ENCODE results near the gene TFAP2D. TPM values are rescaled to one million over a fixed set of nuclear protein-coding genes. Genes with fewer than 3 reads are reported as not detected.

Gene TFAP2D
- total RNA-seq, 6 experiments from 2014 or later = not detected

GRCh38 chr6:50818020-50818419 is 104.7 kb downstream of the TFAP2D start:
- intact Hi-C loops (cut with DNase I) = loop anchor here in 1 of 2 donors (10.0 kb wide), 2 partner anchors 537 to 727 kb away; no protein-coding TSS in a partner anchor
- no peak overlapping the region for H3K27ac ChIP-seq
- H3K36me3 ChIP-seq = no peaks in the 10 kb centered on the region
- no peak for DNase-seq
- peaks cover 0 to 8% (median 3%) of the 10 kb centered on the region in 4 donors for H3K4me1 ChIP-seq
- TF ChIP-seq POLR2A (IDR thresholded peaks at IDR 0.05) = no peak
- TF ChIP-seq, protein P1, sequence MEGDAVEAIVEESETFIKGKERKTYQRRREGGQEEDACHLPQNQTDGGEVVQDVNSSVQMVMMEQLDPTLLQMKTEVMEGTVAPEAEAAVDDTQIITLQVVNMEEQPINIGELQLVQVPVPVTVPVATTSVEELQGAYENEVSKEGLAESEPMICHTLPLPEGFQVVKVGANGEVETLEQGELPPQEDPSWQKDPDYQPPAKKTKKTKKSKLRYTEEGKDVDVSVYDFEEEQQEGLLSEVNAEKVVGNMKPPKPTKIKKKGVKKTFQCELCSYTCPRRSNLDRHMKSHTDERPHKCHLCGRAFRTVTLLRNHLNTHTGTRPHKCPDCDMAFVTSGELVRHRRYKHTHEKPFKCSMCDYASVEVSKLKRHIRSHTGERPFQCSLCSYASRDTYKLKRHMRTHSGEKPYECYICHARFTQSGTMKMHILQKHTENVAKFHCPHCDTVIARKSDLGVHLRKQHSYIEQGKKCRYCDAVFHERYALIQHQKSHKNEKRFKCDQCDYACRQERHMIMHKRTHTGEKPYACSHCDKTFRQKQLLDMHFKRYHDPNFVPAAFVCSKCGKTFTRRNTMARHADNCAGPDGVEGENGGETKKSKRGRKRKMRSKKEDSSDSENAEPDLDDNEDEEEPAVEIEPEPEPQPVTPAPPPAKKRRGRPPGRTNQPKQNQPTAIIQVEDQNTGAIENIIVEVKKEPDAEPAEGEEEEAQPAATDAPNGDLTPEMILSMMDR (IDR thresholded peaks at IDR 0.05) = no peak
- peaks cover 9 to 60% of the 10 kb centered on the region in 2 donors for H3K27me3 ChIP-seq
- 9% methylated on average over 6 of the region's 6 CpGs for WGBS (ENCODE audit: insufficient coverage, low coverage, low lambda C conversion rate, missing lambda C conversion rate)
- no peaks in the 10 kb centered on the region for H3K9me3 ChIP-seq
- no peak for ATAC-seq
- no peak overlapping the region for H3K4me3 ChIP-seq

DNA sequence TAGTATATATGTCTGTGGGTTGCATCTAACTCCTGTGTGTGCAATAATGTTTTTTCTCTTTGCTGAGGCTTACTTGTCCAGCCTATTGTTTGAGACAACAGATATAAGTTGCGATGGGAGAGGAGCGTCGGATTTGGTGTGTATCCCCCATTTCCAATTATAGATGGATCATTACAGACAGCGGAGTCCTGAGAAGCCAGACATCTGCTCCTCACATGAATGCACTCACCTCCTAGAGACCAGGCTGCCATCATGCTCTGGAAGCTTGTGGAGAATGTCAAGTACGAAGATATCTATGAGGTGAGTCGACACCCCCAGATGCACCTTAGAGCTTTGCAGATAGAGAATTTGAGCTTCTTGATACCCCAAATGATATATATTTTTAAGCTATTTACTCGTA is 105.3 kb downstream of the TFAP2D start, which contains the start of gene TFAP2B:
Gene TFAP2B, plus strand, starts transcription at position 199 of the 400 bp plus-strand sequence. Its CDS starts 21 bp downstream, at position 220.
- Histone ChIP-seq H3K27ac (no peak within 1 kb of the TSS), H3K4me1 (peaks cover 0 to 8% (median 3%) of the 10 kb centered on the region in 4 donors), H3K9me3 (no peaks in the 10 kb centered on the region), H3K36me3 (no peaks in the 10 kb centered on the region), H3K4me3 (peak within 1 kb of the TSS in 1 of 3 donors; percentile 11), H3K27me3 (peaks cover 9 to 66% of the 10 kb centered on the region in 2 donors)
- TF ChIP-seq POLR2A (IDR thresholded peaks at IDR 0.05) = no peak
- TF ChIP-seq, protein P1 (IDR thresholded peaks at IDR 0.05) = no peak
- DNase-seq (no peak), ATAC-seq (no peak)
- WGBS (ENCODE audit: insufficient coverage, low coverage, low lambda C conversion rate, missing lambda C conversion rate) = 6% methylated on average over 7 of the region's 7 CpGs
- intact Hi-C loops (cut with DNase I) = loop anchor here in 1 of 2 donors (10.0 kb wide), 2 partner anchors 536 to 726 kb away; no protein-coding TSS in a partner anchor

DNA sequence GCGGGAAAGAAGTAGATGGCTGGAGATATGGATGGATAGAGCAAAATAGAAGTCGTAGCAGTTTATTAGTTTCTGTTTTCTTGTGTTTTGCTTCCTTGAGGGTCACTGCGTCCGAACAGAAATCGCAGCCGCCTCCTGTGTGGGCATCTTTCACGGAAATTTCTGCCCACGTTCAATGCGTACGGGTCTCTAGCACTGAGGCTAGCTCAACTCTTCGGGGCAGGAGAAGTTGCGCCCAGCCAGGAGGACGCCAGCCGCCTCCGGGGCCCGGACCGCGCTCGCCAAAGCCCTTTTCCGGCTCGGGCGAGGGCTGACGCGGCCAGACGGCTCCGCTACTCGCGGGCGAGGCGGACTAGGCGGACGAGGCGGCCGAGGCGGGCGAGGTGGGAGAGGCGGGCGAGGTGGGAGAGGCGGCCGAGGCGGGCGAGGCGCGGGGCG is 106.2 kb downstream of the TFAP2D start:
- peak; percentile 25 to 48 (median 47) for ATAC-seq
- peaks cover 0 to 8% (median 3%) of the 10 kb centered on the region in 4 donors for H3K4me1 ChIP-seq
- H3K4me3 ChIP-seq = peak overlapping the region in 1 of 3 donors; percentile 11
- TF ChIP-seq, protein P1 (IDR thresholded peaks at IDR 0.05) = no peak
- no peak for TF ChIP-seq POLR2A (IDR thresholded peaks at IDR 0.05)
- no peaks in the 10 kb centered on the region for H3K9me3 ChIP-seq
- DNase-seq = peak in 1 of 3 donors; percentile 45
- intact Hi-C loops (cut with DNase I) = loop anchor here in 1 of 2 donors (10.0 kb wide), 2 partner anchors 535 to 725 kb away; no protein-coding TSS in a partner anchor
- H3K27ac ChIP-seq = no peak overlapping the region
- H3K27me3 ChIP-seq = peaks cover 7 to 73% of the 10 kb centered on the region in 2 donors
- WGBS (ENCODE audit: insufficient coverage, low coverage, low lambda C conversion rate, missing lambda C conversion rate) = 5% methylated on average over 25 of the region's 45 CpGs
- H3K36me3 ChIP-seq = no peaks in the 10 kb centered on the region

DNA sequence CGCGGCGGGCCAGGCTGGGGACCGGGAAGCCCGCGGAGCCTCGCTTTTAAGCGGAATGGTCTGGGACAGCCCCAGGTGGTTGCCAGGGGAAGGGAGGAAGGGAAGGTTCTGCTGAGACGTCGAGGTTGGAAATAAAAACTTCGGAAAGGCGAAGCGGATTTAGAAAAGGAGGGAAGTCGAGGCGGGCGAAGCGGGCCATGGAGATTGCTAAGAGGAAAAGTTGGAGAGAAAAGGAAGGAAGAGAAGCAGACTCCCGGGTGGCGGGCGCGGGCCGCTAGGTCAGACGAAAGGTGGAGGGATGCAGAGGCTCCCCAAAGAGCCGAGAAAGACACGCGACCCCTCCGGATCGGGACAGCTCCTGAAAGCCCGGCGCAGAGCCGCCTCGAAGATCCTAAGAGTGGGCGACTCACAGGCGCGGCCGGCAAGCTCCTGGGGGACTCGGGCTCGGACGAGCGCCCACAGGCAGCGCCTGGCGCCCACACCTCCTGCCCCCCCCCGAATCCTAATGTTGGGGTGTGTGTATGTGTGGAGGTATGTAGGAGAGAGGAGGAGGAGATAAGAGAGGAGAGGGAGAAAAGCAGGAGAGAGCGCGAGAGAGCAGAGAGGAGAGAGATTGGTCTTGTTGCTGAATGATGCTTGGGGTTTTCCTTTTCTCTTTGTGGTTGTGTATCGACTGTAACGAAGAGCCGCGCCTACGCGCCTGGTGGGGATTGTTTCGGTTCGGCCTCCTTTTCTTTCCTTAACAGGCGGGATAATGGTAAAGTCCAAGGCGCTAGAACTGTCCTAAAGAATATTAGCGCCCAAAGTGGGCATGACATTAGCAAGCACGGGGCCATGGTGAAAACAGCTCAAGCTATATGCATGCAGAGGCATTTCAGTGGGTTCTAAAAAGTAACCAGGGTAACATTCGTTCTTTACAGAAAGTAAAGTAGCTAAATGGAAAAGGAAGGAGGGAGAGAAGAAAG is 106.9 kb downstream of the TFAP2D start:
- 3% methylated on average over 44 of the region's 58 CpGs for WGBS (ENCODE audit: insufficient coverage, low coverage, low lambda C conversion rate, missing lambda C conversion rate)
- Histone ChIP-seq H3K9me3 (no peaks in the 10 kb centered on the region), H3K27ac (no peak overlapping the region), H3K27me3 (peaks cover 3 to 77% of the 10 kb centered on the region in 2 donors), H3K36me3 (no peaks in the 10 kb centered on the region), H3K4me1 (peaks cover 0 to 8% (median 3%) of the 10 kb centered on the region in 4 donors), H3K4me3 (peak overlapping the region in 1 of 3 donors; percentile 11)
- intact Hi-C loops (cut with DNase I) = loop anchor here (10.0 kb wide), 3 partner anchors 525 to 725 kb away; no protein-coding TSS in a partner anchor
- no peak for DNase-seq
- no peak for ATAC-seq
- TF ChIP-seq POLR2A (IDR thresholded peaks at IDR 0.05) = no peak
- TF ChIP-seq, protein P1 (IDR thresholded peaks at IDR 0.05) = no peak

Measured in right lobe of liver (tissue), 6 donors.